Measurements from ENCODE around the gene KAZN.
"Not testable (repeated sequence)": the region's sequence is repeated elsewhere in the genome, so short reads cannot be mapped to it uniquely, and the experiment has no call there.

The KAZN gene

GRCh38 chr1:14598498-14599182 is at the start of gene KAZN:
TSS of gene KAZN (plus strand) at chr1:14598685.
- no peak for DNase-seq (ENCODE audit: low read depth in 1 of 2, low spot score in 1 of 2)

- DNase-seq (ENCODE audit: low read depth in 1 of 2, low spot score in 1 of 2) = no peak
These were observed 48.4 kb upstream of the KAZN start for GRCh38 chr1:14549897-14550620.

GRCh38 chr1:14551386-14551785 is 47.1 kb upstream of the KAZN start:
- no peak for DNase-seq (ENCODE audit: low read depth in 1 of 2, low spot score in 1 of 2)

GRCh38 chr1:14552246-14552965 is 46.1 kb upstream of the KAZN start:
- DNase-seq (ENCODE audit: low read depth in 1 of 2, low spot score in 1 of 2) = no peak

- no peak for DNase-seq (ENCODE audit: low read depth in 1 of 2, low spot score in 1 of 2)
These were observed 44.8 kb upstream of the KAZN start for GRCh38 chr1:14553711-14554110.

- DNase-seq (ENCODE audit: low read depth in 1 of 2, low spot score in 1 of 2) = no peak
These were observed 43.4 kb upstream of the KAZN start for GRCh38 chr1:14555091-14555490.

- no peak for DNase-seq (ENCODE audit: low read depth in 1 of 2, low spot score in 1 of 2)
These were observed 37.3 kb upstream of the KAZN start for GRCh38 chr1:14561014-14561693.

- DNase-seq (ENCODE audit: low read depth in 1 of 2, low spot score in 1 of 2) = no peak
These were observed 33.4 kb upstream of the KAZN start for GRCh38 chr1:14565090-14565489.

- no peak for DNase-seq (ENCODE audit: low read depth in 1 of 2, low spot score in 1 of 2)
These were observed 31.4 kb upstream of the KAZN start for GRCh38 chr1:14567056-14567455.

GRCh38 chr1:14567903-14568302 is 30.6 kb upstream of the KAZN start:
- no peak for DNase-seq (ENCODE audit: low read depth in 1 of 2, low spot score in 1 of 2)

- DNase-seq (ENCODE audit: low read depth in 1 of 2, low spot score in 1 of 2) = no peak
These were observed 29.6 kb upstream of the KAZN start for GRCh38 chr1:14568716-14569355.

GRCh38 chr1:14570514-14570913 is 28.0 kb upstream of the KAZN start:
- DNase-seq (ENCODE audit: low read depth in 1 of 2, low spot score in 1 of 2) = no peak

GRCh38 chr1:14571810-14572767 is 26.4 kb upstream of the KAZN start:
- no peak for DNase-seq (ENCODE audit: low read depth in 1 of 2, low spot score in 1 of 2)

- no peak for DNase-seq (ENCODE audit: low read depth in 1 of 2, low spot score in 1 of 2)
These were observed 25.6 kb upstream of the KAZN start for GRCh38 chr1:14572861-14573260.

- DNase-seq (ENCODE audit: low read depth in 1 of 2, low spot score in 1 of 2) = no peak
These were observed 22.3 kb upstream of the KAZN start for GRCh38 chr1:14576155-14576554.

GRCh38 chr1:14577261-14577660 is 21.2 kb upstream of the KAZN start:
- DNase-seq (ENCODE audit: low read depth in 1 of 2, low spot score in 1 of 2) = no peak

GRCh38 chr1:14578156-14578555 is 20.3 kb upstream of the KAZN start:
- DNase-seq (ENCODE audit: low read depth in 1 of 2, low spot score in 1 of 2) = no peak

GRCh38 chr1:14580295-14580694 is 18.2 kb upstream of the KAZN start:
- DNase-seq (ENCODE audit: low read depth in 1 of 2, low spot score in 1 of 2) = not testable (repeated sequence)

- no peak for DNase-seq (ENCODE audit: low read depth in 1 of 2, low spot score in 1 of 2)
These were observed 17.5 kb upstream of the KAZN start for GRCh38 chr1:14580986-14581385.

- no peak for DNase-seq (ENCODE audit: low read depth in 1 of 2, low spot score in 1 of 2)
These were observed 14.7 kb upstream of the KAZN start for GRCh38 chr1:14583788-14584187.
